Myocyte (in vitro differentiated cells): Measurements from ENCODE around the gene PDS5A. TPM values are rescaled to one million over a fixed set of nuclear protein-coding genes. Genes with fewer than 3 reads are reported as not detected.

Experiments used
- total RNA-seq: library from RNA; depleted of rRNA; stranded (reverse); fragments of >200 nt; gene quantifications from 2 replicates; pipeline ENCODE4 v1.2.3, GENCODE V29; 2014

The PDS5A gene
- total RNA-seq, 1 donor from 2014 or later = 45.8 TPM

Other genes with a start within 250 kb of the PDS5A start
- 7.5 and 12.4 TPM in 2 replicates for gene N4BP2, start 78.9 kb upstream of the PDS5A start, total RNA-seq
- gene RHOH, start 219.1 kb upstream of the PDS5A start, total RNA-seq = not detected in 2 replicates